ENCODE measurements around the gene GLIPR1L2. TPM values are rescaled to one million over a fixed set of nuclear protein-coding genes. Genes with fewer than 3 reads are reported as not detected.

Gene GLIPR1L2
- total and polyA plus RNA-seq, 2 experiments from 2014 or later, result 0.08 TPM; not detected in 1

DNA sequence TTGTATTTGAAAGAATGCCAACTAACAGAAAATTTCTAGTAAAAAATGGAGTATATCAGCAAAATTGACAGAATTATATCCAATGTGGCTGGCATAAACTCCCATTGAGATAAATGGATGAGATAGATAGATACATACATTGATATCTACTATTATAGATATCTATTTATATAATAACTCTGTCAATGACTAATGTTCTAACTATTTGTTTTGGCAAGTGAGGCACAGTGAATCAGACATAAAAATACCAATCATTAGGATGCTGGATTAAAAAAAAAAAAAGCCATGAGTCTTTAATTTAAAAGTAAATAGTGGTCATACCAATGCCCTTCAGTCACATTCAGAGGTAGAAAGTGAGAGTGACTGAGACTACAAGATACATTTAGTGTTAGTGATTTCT, 56.0 kb downstream of the GLIPR1L2 start (continued):
- TF ChIP-seq REST (IDR thresholded peaks at IDR 0.05; ENCODE audit: unreplicated experiment), result no peak

- H3K27me3 ChIP-seq (ENCODE audit: insufficient read depth), result no peaks in the 10 kb centered on the region
- TF ChIP-seq EZH2phosphoT487 (IDR thresholded peaks at IDR 0.05; ENCODE audit: unreplicated experiment) (no peak), REST (IDR thresholded peaks at IDR 0.05; ENCODE audit: unreplicated experiment) (no peak), NANOG (IDR thresholded peaks at IDR 0.05; ENCODE audit: borderline replicate concordance) (no peak), JUNB (IDR thresholded peaks at IDR 0.05; ENCODE audit: unreplicated experiment) (no peak), STAT1 (IDR thresholded peaks at IDR 0.05; ENCODE audit: unreplicated experiment) (no peak), ZNF331 (CRISPR knock-in tag; IDR thresholded peaks at IDR 0.05; ENCODE audit: low read depth) (no peak), ZNF114 (CRISPR knock-in tag; IDR thresholded peaks at IDR 0.05) (no peak), EZH2 (IDR thresholded peaks at IDR 0.05; ENCODE audit: low read depth, unreplicated experiment) (no peak), CREB1 (CRISPR knock-in tag; IDR thresholded peaks at IDR 0.05; ENCODE audit: low read depth) (no peak)
- TF ChIP-seq, protein P1, sequence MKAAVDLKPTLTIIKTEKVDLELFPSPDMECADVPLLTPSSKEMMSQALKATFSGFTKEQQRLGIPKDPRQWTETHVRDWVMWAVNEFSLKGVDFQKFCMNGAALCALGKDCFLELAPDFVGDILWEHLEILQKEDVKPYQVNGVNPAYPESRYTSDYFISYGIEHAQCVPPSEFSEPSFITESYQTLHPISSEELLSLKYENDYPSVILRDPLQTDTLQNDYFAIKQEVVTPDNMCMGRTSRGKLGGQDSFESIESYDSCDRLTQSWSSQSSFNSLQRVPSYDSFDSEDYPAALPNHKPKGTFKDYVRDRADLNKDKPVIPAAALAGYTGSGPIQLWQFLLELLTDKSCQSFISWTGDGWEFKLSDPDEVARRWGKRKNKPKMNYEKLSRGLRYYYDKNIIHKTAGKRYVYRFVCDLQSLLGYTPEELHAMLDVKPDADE (IDR thresholded peaks at IDR 0.05), result no peak
Observed at GRCh38 chr12:75447691-75448393, 57.0 kb downstream of the GLIPR1L2 start.

More at GRCh38 chr12:75447691-75448393, 57.0 kb downstream of the GLIPR1L2 start:
- H3K4me1 Mint-ChIP-seq, result no peaks in the 10 kb centered on the region
- Histone ChIP-seq H3K9me2 (ENCODE audit: insufficient read depth) (peaks cover under 1% of the 10 kb centered on the region; the same call in 1 of the 2 replicates), H3K4me3 (no peak overlapping the region), H3K36me3 (ENCODE audit: insufficient read depth) (no peaks in the 10 kb centered on the region), H3K4me2 (no peak overlapping the region), H3F3A (replicated peaks; ENCODE audit: low read depth) (no peaks in the 10 kb centered on the region), H4K20me1 (replicated peaks; ENCODE audit: insufficient read depth) (no peaks in the 10 kb centered on the region), H2AFZ (no peak overlapping the region), H3K79me2 (replicated peaks; ENCODE audit: insufficient read depth) (no peaks in the 10 kb centered on the region), H3K4me1 (ENCODE audit: insufficient read depth) (no peaks in the 10 kb centered on the region), H3K27ac (ENCODE audit: low read depth) (no peak overlapping the region)
- no peak overlapping the region for H3K27ac Mint-ChIP-seq
- no peaks in the 10 kb centered on the region for H3K36me3 Mint-ChIP-seq (ENCODE audit: low read depth)
- DNase-seq (ENCODE audit: low spot score) (no peak), ATAC-seq (no peak)
- H3K9me3 Mint-ChIP-seq, result peaks cover 3% of the 10 kb centered on the region; the same call in 1 of the 3 replicates
- H3K27me3 Mint-ChIP-seq (ENCODE audit: insufficient read depth, low read depth, poor library complexity), result no peaks in the 10 kb centered on the region
- H3K4me3 Mint-ChIP-seq, result no peak overlapping the region

All from GM23338 (cell line).